ENCODE data around the gene ATOSB. TPM values are rescaled to one million over a fixed set of nuclear protein-coding genes. Genes with fewer than 3 reads are reported as not detected.

The ATOSB gene
- total and polyA plus RNA-seq, 2 of the 8 experiments (the other 6 are each of a cell fraction or from before 2014, with no cell fraction given), result 6.9 to 10.4 TPM

DNA sequence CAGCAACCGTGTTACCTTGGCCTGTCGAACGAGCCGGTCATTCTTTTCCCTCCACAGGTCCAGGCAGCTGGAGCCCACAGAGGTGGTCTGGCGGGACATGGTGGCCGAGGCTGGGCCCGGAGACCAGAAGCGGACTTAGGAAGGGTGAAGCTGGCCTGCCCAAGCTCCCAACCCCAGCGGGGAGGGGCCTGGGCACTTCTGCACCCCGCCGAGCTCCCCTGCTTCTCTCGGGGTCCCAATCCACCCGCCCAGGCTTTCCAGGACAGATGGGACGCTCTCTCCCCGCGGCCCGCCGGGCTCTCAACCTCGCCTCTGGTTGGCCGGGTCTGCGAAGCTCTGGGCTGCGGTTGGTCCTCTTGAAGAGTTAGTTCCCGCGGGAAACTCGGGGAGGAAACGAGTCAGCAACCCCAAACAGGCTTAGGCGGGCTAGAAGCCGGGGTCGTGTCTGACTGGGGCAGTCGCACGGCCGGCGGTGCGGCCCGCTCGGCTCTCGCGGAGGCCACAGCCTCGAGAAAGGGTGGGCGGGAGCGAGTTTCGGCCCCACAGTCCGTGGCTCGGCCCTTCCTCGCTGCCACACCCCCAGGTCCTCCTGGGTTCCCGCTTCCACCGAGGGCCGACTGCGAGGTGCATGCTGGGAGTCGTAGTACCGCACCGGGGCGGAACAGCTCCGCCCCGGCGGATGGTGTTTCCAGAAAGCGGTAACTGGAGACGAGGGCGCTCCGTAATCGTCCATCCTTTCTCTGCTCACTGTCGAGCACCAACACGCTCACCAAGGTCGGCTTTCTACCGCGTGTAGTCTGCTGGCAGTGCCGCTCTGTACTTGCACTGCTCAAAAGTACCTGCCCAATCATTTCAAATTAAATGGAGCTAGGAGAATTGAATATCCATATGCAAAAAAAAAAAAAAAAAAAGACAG is 36.0 kb downstream of the ATOSB start, which contains the start of gene FANCG:
Gene FANCG, minus strand, starts transcription at position 517 of the 916 bp plus-strand sequence. Its CDS starts 418 bp downstream, at position 99.
- DNase-seq (ENCODE audit: low read depth in 1 of 2, low spot score in 2 of 2) (peak; percentile 72 to 90), FAIRE-seq (peak; percentile 70)
- H4K8ac ChIP-seq (ENCODE audit: extremely low read depth, insufficient read depth, low read length), result peak within 1 kb of the TSS; percentile 99
- peak within 1 kb of the TSS; percentile 72 to 92 (median 87) for H3K4me3 ChIP-seq (ENCODE audit: extremely low read depth in 1 of 4, insufficient read depth in 2 of 4, low read depth in 3 of 4, low read length in 4 of 4)
- H4K20me1 ChIP-seq (replicated peaks in 1 of 2; ENCODE audit: control insufficient read depth in 1 of 2, insufficient read depth in 2 of 2, low read length in 2 of 2), result no peaks in the 10 kb centered on the region
- peak within 1 kb of the TSS; percentile 97 for H2BK5ac ChIP-seq (ENCODE audit: low read depth, low read length)
- H3K23me2 ChIP-seq (ENCODE audit: low read depth, low read length), result peaks cover 13% of the 10 kb centered on the region
- no peaks in the 10 kb centered on the region for H3K9me3 ChIP-seq (ENCODE audit: insufficient read depth in 2 of 2, low read depth in 1 of 2, low read length in 1 of 2)
- H2AFZ ChIP-seq (ENCODE audit: low read length), result peak within 1 kb of the TSS; percentile 54; the same call in 1 of the 2 replicates
- peak within 1 kb of the TSS; percentile 89 to 93 (median 90) for H3K9ac ChIP-seq (replicated peaks in 1 of 4; ENCODE audit: extremely low read depth in 1 of 4, low read depth in 3 of 4, low read length in 3 of 4)
- H3K27me3 ChIP-seq (replicated peaks in 1 of 4; ENCODE audit: control insufficient read depth in 3 of 4, extremely low read depth in 1 of 4, insufficient read depth in 3 of 4, low read length in 3 of 4), result no peaks in the 10 kb centered on the region
- H3K56ac ChIP-seq (replicated peaks; ENCODE audit: insufficient read length, low read depth, low read length), result peak within 1 kb of the TSS; percentile 98
- peaks cover 0 to 13% (median 4%) of the 10 kb centered on the region in 4 experiments; a peak in 4 of 7 replicates for H3K4me1 ChIP-seq (replicated peaks in 1 of 4; ENCODE audit: control insufficient read depth in 3 of 4, insufficient read depth in 4 of 4, low read length in 3 of 4)
- H3K4me2 ChIP-seq (ENCODE audit: insufficient read depth in 1 of 2, low read depth in 2 of 2, low read length in 2 of 2), result peak within 1 kb of the TSS; percentile 83 to 99
- H3K27ac ChIP-seq (ENCODE audit: low read depth, low read length), result peak within 1 kb of the TSS; percentile 93
- ChIA-PET POLR2A (ENCODE audit: partially characterized antibody) (interaction anchor here (0.5 to 17.6 kb wide), 22 partner anchors 9 to 647 kb away, joined by 3 to 440 read pairs (median 4); partner anchors contain the start of genes PIGO, STOML2 and VCP), CTCF (ENCODE audit: partially characterized antibody) (interaction anchor here (0.6 to 6.7 kb wide), 9 partner anchors 8 to 584 kb away, joined by 3 to 46 read pairs (median 5); partner anchors contain the start of gene PIGO)
- H3K18ac ChIP-seq (ENCODE audit: extremely low read depth, low read length), result peak within 1 kb of the TSS; percentile 95
- H3K79me1 ChIP-seq (ENCODE audit: low read depth, low read length), result peaks cover 8% of the 10 kb centered on the region; the same call in 1 of the 2 replicates
- 1% methylated on average over 58 of the region's 67 CpGs; no CpG with 5 or more reads in 1 of the 2 experiments for WGBS, 2 experiments (ENCODE audit: extremely low coverage in 1 of 2, insufficient coverage in 1 of 2, insufficient read length in 1 of 2, insufficient replicate concordance in 2 of 2, low coverage in 1 of 2, low lambda C conversion rate in 2 of 2, missing lambda C conversion rate in 1 of 2)
- peak within 1 kb of the TSS; percentile 93 for H4K91ac ChIP-seq (replicated peaks; ENCODE audit: insufficient read length, low read length)
- H3K23ac ChIP-seq (ENCODE audit: insufficient read length), result no peak within 1 kb of the TSS
- H3K14ac ChIP-seq (ENCODE audit: insufficient read length), result no peak within 1 kb of the TSS
- H3K79me2 ChIP-seq (ENCODE audit: control insufficient read depth in 1 of 2, insufficient read depth in 2 of 2, low read length in 2 of 2), result peaks cover 8 to 25% of the 10 kb centered on the region in 2 experiments
- H3K4ac ChIP-seq (replicated peaks; ENCODE audit: insufficient read length, low read depth, low read length), result peak within 1 kb of the TSS; percentile 6
- H2BK15ac ChIP-seq (ENCODE audit: low read length), result peak within 1 kb of the TSS; percentile 72; the same call in 1 of the 2 replicates
- peak within 1 kb of the TSS; percentile 97 for H4K5ac ChIP-seq (ENCODE audit: insufficient read length, low read depth, low read length)
- H2BK20ac ChIP-seq (ENCODE audit: low read length), result no peak within 1 kb of the TSS
- peak within 1 kb of the TSS; percentile 83 for H2BK120ac ChIP-seq (replicated peaks; ENCODE audit: low read depth, low read length)
- no peak within 1 kb of the TSS for H2BK12ac ChIP-seq (ENCODE audit: low read depth, low read length)
- 0 out of 2 replicates have a peak within 1 kb of the TSS, but pooled peaks have one; percentile 48 for H2AK5ac ChIP-seq (ENCODE audit: low read depth, low read length)
- H3K36me3 ChIP-seq (ENCODE audit: control insufficient read depth in 2 of 4, insufficient read depth in 4 of 4, low read length in 3 of 4), result peaks cover 17 to 28% (median 24%) of the 10 kb centered on the region in 4 experiments
- no peak for TF ChIP-seq GABPA (IDR thresholded peaks at IDR 0.05; ENCODE audit: borderline replicate concordance, insufficient read depth, low read length)
- 0 out of 2 replicates have a peak, but pooled peaks have one; percentile 24 for TF ChIP-seq RBBP5 (IDR thresholded peaks at IDR 0.05; ENCODE audit: borderline replicate concordance, low read depth, low read length)
- TF ChIP-seq HDAC2 (IDR thresholded peaks at IDR 0.05; ENCODE audit: borderline replicate concordance in 1 of 2, low read depth in 2 of 2, low read length in 2 of 2), result peak; percentile 75 to 94; a peak in 1 of 4 replicates
- no peak for TF ChIP-seq RAD21 (IDR thresholded peaks at IDR 0.05 in 1 of 2, conservative IDR thresholded peaks at IDR 0.05 in 1 of 2; ENCODE audit: low read depth in 2 of 2, low read length in 2 of 2)
- TF ChIP-seq RNF2 (IDR thresholded peaks at IDR 0.05; ENCODE audit: borderline replicate concordance, low read depth, low read length, missing control alignments, poor library complexity, severe bottlenecking), result no peak
- peak; percentile 53; the same call in 1 of the 2 replicates for TF ChIP-seq SP4 (IDR thresholded peaks at IDR 0.05; ENCODE audit: low read length)
- TF ChIP-seq, protein P1, sequence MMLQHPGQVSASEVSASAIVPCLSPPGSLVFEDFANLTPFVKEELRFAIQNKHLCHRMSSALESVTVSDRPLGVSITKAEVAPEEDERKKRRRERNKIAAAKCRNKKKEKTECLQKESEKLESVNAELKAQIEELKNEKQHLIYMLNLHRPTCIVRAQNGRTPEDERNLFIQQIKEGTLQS (IDR thresholded peaks at IDR 0.05; ENCODE audit: insufficient read depth, low read depth, low read length), result no peak
- no peak for TF ChIP-seq POU5F1 (IDR thresholded peaks at IDR 0.05; ENCODE audit: low read depth, low read length)

Measured in H1 (cell line).